Gastroesophageal sphincter (tissue), 3 donors: Measurements from ENCODE around the gene EXD2.

Experiments
- CTCF ChIP-seq, 4 experiments: fragments of 200-600 bp in 2 of 4; fragments of 450-650 bp in 2 of 4; sonication (generic) in 1 of 4; IDR thresholded peaks; one replicate each; pipeline ENCODE4 v1.5.1; 2017 to 2019; ENCODE audit warnings: antibody characterized with exemption in 4 of 4, mild to moderate bottlenecking in 2 of 4, moderate library complexity in 2 of 4
- POLR2A ChIP-seq, 2 donors: fragments of 450-650 bp; IDR thresholded peaks; one replicate each; pipeline ENCODE4 v1.6.1; 2017; ENCODE audit warnings: antibody characterized with exemption in 2 of 2, mild to moderate bottlenecking in 2 of 2, moderate library complexity in 1 of 2
- POLR2AphosphoS5 ChIP-seq: sonication (generic); formaldehyde crosslinking; IDR thresholded peaks from one replicate; pipeline ENCODE4 v1.6.1; 2017; ENCODE audit warnings: antibody characterized with exemption

DNA sequence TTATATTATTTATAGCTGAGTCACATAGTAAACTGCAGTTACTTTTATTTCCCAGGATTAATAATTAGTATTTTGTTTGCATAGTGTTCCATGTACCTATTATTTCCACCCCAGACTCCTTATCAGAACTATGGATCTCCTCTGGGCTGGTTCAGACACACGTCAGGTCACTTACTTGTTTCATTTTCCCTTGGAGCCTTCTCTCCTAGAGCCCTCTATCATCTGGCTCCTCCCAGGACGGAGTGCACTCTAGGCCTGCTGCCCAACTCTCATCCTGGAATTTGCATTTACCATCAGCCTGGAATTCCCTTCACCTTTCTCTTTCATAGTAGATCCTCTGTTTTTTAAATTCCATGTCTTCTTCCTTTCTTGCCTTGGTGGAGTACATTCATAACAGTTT is 40.2 kb downstream of the EXD2 start:
- no peak for TF ChIP-seq CTCF (IDR thresholded peaks at IDR 0.05)
- no peak for TF ChIP-seq POLR2A (IDR thresholded peaks at IDR 0.05)
- TF ChIP-seq POLR2AphosphoS5: no peak
